Stomach (tissue), 4 donors: ENCODE results near the gene IMPDH1.

Source experiments
- CTCF ChIP-seq, 7 experiments: fragments of 450-650 bp in 4 of 7; fragments of 200-600 bp in 3 of 7; sonication (generic) in 3 of 7; IDR thresholded peaks; one replicate each; pipeline ENCODE4 v1.5.1; 2016 to 2019; ENCODE audit warnings: antibody characterized with exemption in 7 of 7, control low read depth in 2 of 7, mild to moderate bottlenecking in 1 of 7
- EP300 ChIP-seq: sonication (generic); formaldehyde crosslinking; IDR thresholded peaks from one replicate; pipeline ENCODE4 v1.6.1; 2017; ENCODE audit warnings: antibody characterized with exemption
- POLR2AphosphoS5 ChIP-seq, 3 donors: sonication (generic); formaldehyde crosslinking; IDR thresholded peaks; one replicate each; pipeline ENCODE4 v1.6.1; 2016; ENCODE audit warnings: antibody characterized with exemption in 3 of 3

GRCh38 chr7:128450913-128451312, 41.1 kb upstream of the IMPDH1 start:
- TF ChIP-seq CTCF (IDR thresholded peaks at IDR 0.05) (no peak), EP300 (no peak), POLR2AphosphoS5 (IDR thresholded peaks at IDR 0.05) (no peak)
